Measurements from ENCODE around the gene AFF3. TPM values are rescaled to one million over a fixed set of nuclear protein-coding genes. Genes with fewer than 3 reads are reported as not detected.
"Not testable (repeated sequence)": the region's sequence is repeated elsewhere in the genome, so short reads cannot be mapped to it uniquely, and the experiment has no call there.

The AFF3 gene
- total and polyA plus RNA-seq, 2 experiments from 2014 or later: 12.0 to 12.8 TPM

DNA sequence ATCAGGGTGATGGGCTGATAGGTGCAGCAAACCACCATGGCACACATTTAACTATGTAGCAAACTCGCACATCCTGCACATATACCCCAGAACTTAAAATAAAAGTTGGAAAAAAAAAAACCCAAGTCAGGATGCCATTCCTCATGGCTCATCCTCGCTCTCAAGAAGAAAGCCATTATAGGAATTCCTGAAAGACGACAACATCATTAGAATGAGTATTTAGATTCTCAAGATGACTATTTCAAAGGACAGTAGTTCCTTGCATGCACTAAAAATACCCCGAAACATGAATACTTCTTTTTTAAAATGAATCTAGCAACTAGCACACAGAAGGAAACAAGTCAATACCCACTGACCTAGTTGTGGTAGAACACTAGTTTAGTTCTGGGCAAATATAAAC lies 366.8 kb downstream of the AFF3 start:
- H3K4me1 ChIP-seq (ENCODE audit: low read depth): no peaks in the 10 kb centered on the region
- no peaks in the 10 kb centered on the region for H3K9me3 ChIP-seq (ENCODE audit: low read depth)
- no peak overlapping the region for H3K27ac ChIP-seq
- DNase-seq (ENCODE audit: low read depth in 1 of 2, low spot score in 1 of 2): no peak
- no peaks in the 10 kb centered on the region for H3K36me3 ChIP-seq
- TF ChIP-seq, protein P1, sequence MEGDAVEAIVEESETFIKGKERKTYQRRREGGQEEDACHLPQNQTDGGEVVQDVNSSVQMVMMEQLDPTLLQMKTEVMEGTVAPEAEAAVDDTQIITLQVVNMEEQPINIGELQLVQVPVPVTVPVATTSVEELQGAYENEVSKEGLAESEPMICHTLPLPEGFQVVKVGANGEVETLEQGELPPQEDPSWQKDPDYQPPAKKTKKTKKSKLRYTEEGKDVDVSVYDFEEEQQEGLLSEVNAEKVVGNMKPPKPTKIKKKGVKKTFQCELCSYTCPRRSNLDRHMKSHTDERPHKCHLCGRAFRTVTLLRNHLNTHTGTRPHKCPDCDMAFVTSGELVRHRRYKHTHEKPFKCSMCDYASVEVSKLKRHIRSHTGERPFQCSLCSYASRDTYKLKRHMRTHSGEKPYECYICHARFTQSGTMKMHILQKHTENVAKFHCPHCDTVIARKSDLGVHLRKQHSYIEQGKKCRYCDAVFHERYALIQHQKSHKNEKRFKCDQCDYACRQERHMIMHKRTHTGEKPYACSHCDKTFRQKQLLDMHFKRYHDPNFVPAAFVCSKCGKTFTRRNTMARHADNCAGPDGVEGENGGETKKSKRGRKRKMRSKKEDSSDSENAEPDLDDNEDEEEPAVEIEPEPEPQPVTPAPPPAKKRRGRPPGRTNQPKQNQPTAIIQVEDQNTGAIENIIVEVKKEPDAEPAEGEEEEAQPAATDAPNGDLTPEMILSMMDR (IDR thresholded peaks at IDR 0.05; ENCODE audit: low read depth, low read length): no peak
- H3K27me3 ChIP-seq: no peaks in the 10 kb centered on the region
- H3K4me3 ChIP-seq: no peak overlapping the region

DNA sequence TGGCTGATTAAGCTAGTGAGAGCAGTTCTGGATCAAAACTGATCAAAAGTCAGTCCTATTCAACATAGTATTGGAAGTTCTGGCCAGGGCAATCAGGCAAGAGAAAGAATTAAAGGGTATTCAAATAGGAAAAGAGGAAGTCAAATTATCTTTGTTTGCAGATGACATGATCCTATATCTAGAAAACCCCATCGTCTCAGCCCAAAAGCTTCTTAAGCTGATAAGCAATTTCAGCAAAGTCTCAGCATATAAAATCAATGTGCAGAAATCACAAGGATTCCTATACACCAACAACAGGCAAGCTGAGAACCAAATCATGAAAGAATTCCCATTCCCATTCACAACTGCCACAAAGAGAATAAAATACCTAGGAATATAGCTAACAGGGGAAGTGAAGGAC lies 368.7 kb downstream of the AFF3 start:
- DNase-seq (ENCODE audit: low read depth in 1 of 2, low spot score in 1 of 2); H3K27me3 ChIP-seq; H3K27ac ChIP-seq; H3K36me3 ChIP-seq; H3K9me3 ChIP-seq (ENCODE audit: low read depth); H3K4me3 ChIP-seq; H3K4me1 ChIP-seq (ENCODE audit: low read depth): not testable (repeated sequence)

DNA sequence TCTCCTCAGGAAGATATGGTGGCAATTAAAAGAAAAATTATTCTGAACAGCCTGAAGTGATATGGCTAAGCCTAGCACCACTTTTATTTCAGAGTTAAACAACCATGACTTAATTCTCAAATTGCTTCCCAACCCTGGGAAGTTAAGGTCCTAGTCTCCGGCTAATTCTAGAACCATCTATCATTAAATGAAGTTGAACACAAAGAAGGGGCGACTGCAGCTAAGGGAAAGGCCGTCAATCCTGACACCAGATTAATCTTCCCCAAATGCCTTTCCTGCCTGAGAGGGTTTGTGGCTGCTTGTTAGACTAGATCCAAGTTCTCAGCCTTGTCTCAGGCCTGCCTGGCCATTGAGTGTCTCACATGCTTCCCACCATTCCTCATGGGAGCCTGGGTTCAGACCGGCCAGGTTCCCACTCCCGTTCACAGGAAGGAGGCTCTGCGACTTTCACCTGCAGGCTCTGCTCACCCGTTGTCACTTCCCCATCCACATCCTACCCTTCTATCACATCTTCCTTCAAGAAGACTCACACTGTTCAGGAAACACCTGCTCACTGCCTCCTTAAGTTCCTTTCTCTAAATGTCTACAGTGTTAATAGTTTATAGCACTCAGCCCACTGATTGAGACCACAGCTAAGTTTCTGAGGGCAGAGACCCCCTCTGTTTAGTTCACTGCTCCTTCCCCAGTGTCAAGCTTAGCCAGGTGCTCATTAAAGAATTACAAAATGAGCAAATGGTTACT lies 369.6 kb downstream of the AFF3 start:
- Histone ChIP-seq H3K27ac (no peak overlapping the region), H3K36me3 (no peaks in the 10 kb centered on the region), H3K4me3 (no peak overlapping the region), H3K4me1 (ENCODE audit: low read depth) (no peaks in the 10 kb centered on the region), H3K27me3 (no peaks in the 10 kb centered on the region), H3K9me3 (ENCODE audit: low read depth) (no peaks in the 10 kb centered on the region)
- no peak for DNase-seq (ENCODE audit: low read depth in 1 of 2, low spot score in 1 of 2)
- TF ChIP-seq, protein P1 (IDR thresholded peaks at IDR 0.05; ENCODE audit: low read depth, low read length): no peak

DNA sequence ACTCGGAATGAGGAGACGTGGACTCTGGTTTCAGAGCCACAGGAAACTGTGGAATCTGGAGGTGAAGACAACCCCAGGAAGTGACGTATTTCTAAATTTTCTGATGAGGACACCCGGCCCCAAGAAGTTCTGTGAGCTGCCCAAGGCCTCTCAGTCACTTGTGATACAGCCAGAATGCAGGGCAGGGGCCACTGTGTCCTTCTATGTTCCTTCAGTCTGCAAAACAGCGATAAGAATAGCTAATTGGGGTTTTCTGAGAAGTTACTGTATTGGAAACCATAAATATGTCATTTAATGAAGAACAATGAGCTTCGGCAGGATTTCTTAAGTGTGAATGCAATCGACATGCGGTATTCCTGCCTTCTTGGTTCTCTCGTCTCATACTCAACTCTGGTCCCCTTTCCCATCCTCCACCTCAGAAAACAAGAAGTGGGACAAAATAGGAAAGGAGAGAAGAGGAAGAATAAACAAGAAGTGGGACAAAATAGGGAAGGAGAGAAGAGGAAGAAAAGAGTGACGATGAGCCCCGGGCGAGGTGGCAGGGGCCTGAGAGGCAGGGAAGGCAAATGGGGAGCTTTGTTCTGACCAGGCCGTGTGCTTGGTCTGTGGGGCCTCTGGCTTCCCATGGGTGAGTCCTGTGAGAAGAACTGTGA lies 370.6 kb downstream of the AFF3 start:
- H3K4me3 ChIP-seq: no peak overlapping the region
- DNase-seq (ENCODE audit: low read depth in 1 of 2, low spot score in 1 of 2): no peak
- TF ChIP-seq, protein P1 (IDR thresholded peaks at IDR 0.05; ENCODE audit: low read depth, low read length): no peak
- H3K27ac ChIP-seq: no peak overlapping the region
- no peaks in the 10 kb centered on the region for H3K9me3 ChIP-seq (ENCODE audit: low read depth)
- no peaks in the 10 kb centered on the region for H3K27me3 ChIP-seq
- no peaks in the 10 kb centered on the region for H3K36me3 ChIP-seq
- no peaks in the 10 kb centered on the region for H3K4me1 ChIP-seq (ENCODE audit: low read depth)

DNA sequence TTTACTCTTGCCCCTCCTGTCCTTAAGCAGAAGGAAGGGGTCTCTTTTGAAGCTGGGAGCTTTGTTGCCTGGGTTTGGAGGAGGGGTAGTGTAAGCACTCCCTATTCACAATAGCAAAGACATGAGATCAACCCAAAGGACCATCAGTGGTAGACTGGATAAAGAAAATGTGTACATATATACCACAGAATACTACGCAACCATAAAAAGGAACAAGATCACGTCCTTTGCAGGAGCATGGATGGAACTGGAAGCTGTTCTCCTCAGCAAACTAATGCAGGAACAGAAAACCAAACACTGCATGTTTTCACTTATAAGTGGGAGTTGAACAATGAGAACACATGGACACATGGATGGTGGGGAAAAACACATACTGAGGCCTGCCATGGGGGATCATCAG lies 371.5 kb downstream of the AFF3 start:
- Histone ChIP-seq H3K27me3 (no peaks in the 10 kb centered on the region), H3K4me3 (no peak overlapping the region), H3K36me3 (no peaks in the 10 kb centered on the region), H3K4me1 (ENCODE audit: low read depth) (no peaks in the 10 kb centered on the region), H3K27ac (no peak overlapping the region), H3K9me3 (ENCODE audit: low read depth) (no peaks in the 10 kb centered on the region)
- DNase-seq (ENCODE audit: low read depth in 1 of 2, low spot score in 1 of 2): no peak
- TF ChIP-seq, protein P1 (IDR thresholded peaks at IDR 0.05; ENCODE audit: low read depth, low read length): no peak

DNA sequence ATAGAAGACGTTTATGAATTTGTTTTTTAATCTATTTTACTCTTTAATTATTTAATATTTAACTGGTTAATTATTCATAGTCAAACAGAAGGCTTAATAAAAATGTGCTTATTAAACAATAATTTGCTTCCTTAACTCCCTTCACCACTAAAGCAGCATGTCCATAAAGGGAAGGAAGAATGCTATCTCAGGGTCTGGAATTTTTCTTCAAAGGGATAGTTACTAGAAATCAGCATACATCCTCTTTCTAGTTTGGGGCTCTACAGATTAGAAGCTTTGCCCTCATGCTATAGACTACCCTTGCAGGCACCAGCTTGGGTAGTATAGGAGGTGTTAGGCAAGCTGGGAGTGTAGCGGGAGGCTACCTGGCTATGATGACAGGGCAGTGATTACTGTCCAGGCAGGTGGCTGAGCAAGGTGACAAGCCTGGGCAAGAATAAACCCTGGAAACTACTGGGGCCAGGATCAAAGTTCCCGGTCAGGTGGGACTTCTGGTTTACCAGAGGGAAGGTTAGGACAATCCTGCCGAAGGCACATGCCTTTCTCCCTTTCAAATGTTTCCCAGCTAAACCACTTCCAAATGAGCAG lies 376.6 kb downstream of the AFF3 start:
- no peaks in the 10 kb centered on the region for H3K27me3 ChIP-seq
- DNase-seq (ENCODE audit: low read depth in 1 of 2, low spot score in 1 of 2): no peak
- H3K9me3 ChIP-seq (ENCODE audit: low read depth): no peaks in the 10 kb centered on the region
- no peaks in the 10 kb centered on the region for H3K36me3 ChIP-seq
- no peak overlapping the region for H3K27ac ChIP-seq
- TF ChIP-seq, protein P1 (IDR thresholded peaks at IDR 0.05; ENCODE audit: low read depth, low read length): no peak
- H3K4me3 ChIP-seq: no peak overlapping the region
- no peaks in the 10 kb centered on the region for H3K4me1 ChIP-seq (ENCODE audit: low read depth)

All from cardiac muscle cell (in vitro differentiated cells and primary cell).